Measurements from ENCODE around the gene ITSN2.

ITSN2 gene

GRCh38 chr2:24402242-24403097 lies 42.1 kb upstream of the ITSN2 start:
- CTCF ChIA-PET, result interaction anchor here (0.6 to 0.9 kb wide), 3 partner anchors 30 to 390 kb away, joined by 3 to 5 read pairs (median 4); no protein-coding TSS in a partner anchor
- POLR2A ChIA-PET (ENCODE audit: low non-redundant PET), result no interaction called here
- TF ChIP-seq, protein P1, sequence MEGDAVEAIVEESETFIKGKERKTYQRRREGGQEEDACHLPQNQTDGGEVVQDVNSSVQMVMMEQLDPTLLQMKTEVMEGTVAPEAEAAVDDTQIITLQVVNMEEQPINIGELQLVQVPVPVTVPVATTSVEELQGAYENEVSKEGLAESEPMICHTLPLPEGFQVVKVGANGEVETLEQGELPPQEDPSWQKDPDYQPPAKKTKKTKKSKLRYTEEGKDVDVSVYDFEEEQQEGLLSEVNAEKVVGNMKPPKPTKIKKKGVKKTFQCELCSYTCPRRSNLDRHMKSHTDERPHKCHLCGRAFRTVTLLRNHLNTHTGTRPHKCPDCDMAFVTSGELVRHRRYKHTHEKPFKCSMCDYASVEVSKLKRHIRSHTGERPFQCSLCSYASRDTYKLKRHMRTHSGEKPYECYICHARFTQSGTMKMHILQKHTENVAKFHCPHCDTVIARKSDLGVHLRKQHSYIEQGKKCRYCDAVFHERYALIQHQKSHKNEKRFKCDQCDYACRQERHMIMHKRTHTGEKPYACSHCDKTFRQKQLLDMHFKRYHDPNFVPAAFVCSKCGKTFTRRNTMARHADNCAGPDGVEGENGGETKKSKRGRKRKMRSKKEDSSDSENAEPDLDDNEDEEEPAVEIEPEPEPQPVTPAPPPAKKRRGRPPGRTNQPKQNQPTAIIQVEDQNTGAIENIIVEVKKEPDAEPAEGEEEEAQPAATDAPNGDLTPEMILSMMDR (conservative IDR thresholded peaks at IDR 0.05; ENCODE audit: low read depth), result no peak
- H3K27ac ChIP-seq, result no peak overlapping the region
- no peak for DNase-seq (ENCODE audit: low spot score)

DNA sequence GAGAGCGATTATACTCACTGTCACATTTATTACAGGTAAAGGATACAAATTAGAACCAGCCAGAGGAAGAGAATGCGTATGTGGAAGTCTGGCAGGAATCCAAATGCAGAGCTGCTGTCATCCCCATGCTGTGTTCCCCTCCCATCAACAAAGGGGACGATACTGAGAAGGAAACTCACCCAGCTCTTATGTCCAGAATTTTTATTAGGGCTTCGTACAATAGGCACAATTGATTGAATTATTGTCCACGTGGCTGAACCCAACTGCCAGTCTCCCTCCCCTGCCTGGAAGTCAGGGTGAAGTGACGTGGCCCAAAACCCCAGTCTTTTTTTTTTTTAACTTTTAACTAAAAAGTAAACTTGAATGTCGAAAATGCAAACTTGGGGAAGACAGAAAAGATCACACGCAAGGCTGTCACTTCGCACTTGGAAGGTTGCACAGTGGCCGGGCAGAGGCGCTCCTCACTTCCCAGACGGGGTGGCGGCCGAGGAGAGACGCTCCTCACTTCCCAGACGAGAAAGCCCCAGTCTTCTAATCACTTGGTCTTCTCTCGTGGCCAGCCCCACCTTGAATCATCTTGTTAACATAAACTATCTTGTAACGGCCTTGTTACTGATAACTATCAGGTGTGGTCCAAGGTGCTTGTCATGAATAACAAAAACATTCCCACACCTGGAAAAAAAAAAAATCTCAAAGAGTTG lies 40.0 kb upstream of the ITSN2 start:
- no peak overlapping the region for H3K27ac ChIP-seq
- POLR2A ChIA-PET (ENCODE audit: low non-redundant PET), result no interaction called here
- DNase-seq (ENCODE audit: low spot score), result no peak
- TF ChIP-seq, protein P1 (conservative IDR thresholded peaks at IDR 0.05; ENCODE audit: low read depth), result no peak
- CTCF ChIA-PET, result no interaction called here

GRCh38 chr2:24399434-24400206 lies 39.3 kb upstream of the ITSN2 start:
- TF ChIP-seq, protein P1 (conservative IDR thresholded peaks at IDR 0.05; ENCODE audit: low read depth), result no peak
- no peak for DNase-seq (ENCODE audit: low spot score)
- no peak overlapping the region for H3K27ac ChIP-seq
- POLR2A ChIA-PET (ENCODE audit: low non-redundant PET), result no interaction called here
- CTCF ChIA-PET, result no interaction called here

- no peak overlapping the region for H3K27ac ChIP-seq
- ChIA-PET POLR2A (ENCODE audit: low non-redundant PET) (no interaction called here), CTCF (no interaction called here)
- TF ChIP-seq, protein P1 (conservative IDR thresholded peaks at IDR 0.05; ENCODE audit: low read depth), result no peak
- no peak for DNase-seq (ENCODE audit: low spot score)
These were observed 34.7 kb upstream of the ITSN2 start for GRCh38 chr2:24394998-24395397.

- CTCF ChIA-PET, result interaction anchor here (0.6 kb wide), 1 partner anchor 167 kb away, joined by 5 read pairs; no protein-coding TSS in a partner anchor
These were observed 32.3 kb upstream of the ITSN2 start for GRCh38 chr2:24392542-24393059.

More at GRCh38 chr2:24392542-24393059, 32.3 kb upstream of the ITSN2 start:
- TF ChIP-seq, protein P1 (conservative IDR thresholded peaks at IDR 0.05; ENCODE audit: low read depth), result no peak
- no peak for DNase-seq (ENCODE audit: low spot score)
- H3K27ac ChIP-seq, result no peak overlapping the region
- POLR2A ChIA-PET (ENCODE audit: low non-redundant PET), result no interaction called here
